K562 (cell line): Measurements from ENCODE around the gene CTSW. TPM values are rescaled to one million over a fixed set of nuclear protein-coding genes. Genes with fewer than 3 reads are reported as not detected.

Experiments used
- ADNP ChIP-seq: fragments of 200-800 bp; sonication (Bioruptor generic); IDR thresholded peaks from 2 replicates; pipeline ENCODE4 v1.6.1; 2016; ENCODE audit warnings: missing genetic modification characterization, missing compliant biosample characterization
- ARID3A ChIP-seq: IDR thresholded peaks from 2 replicates; pipeline ENCODE4 v1.6.1; 2012; ENCODE audit warnings: low read depth, low read length, improper control_type of control experiment, borderline replicate concordance
- BACH1 ChIP-seq: fragments of 200-800 bp; sonication (Bioruptor generic); IDR thresholded peaks from 2 replicates; pipeline ENCODE4 v1.6.1; 2016; ENCODE audit warnings: missing genetic modification characterization, missing compliant biosample characterization
- DACH1 ChIP-seq: fragments of 450-650 bp; IDR thresholded peaks from 2 replicates; pipeline ENCODE4 v1.6.1; 2018; ENCODE audit not compliant: partially characterized antibody
- ELF1 ChIP-seq: fragments of 200-800 bp; sonication (Bioruptor generic); IDR thresholded peaks from 2 replicates; pipeline ENCODE4 v1.6.1; 2016; ENCODE audit warnings: missing genetic modification characterization, missing compliant biosample characterization
- FOSL1 ChIP-seq: fragments of 200-800 bp; sonication (Bioruptor generic); conservative IDR thresholded peaks from 2 replicates; pipeline ENCODE4 v1.6.1; 2016; ENCODE audit warnings: missing genetic modification characterization, missing compliant biosample characterization
- HMG20B ChIP-seq: fragments of 250-450 bp; sonication (Bioruptor Pico); IDR thresholded peaks from 2 replicates; pipeline ENCODE4 v1.5.0; 2021; ENCODE audit warnings: mild to moderate bottlenecking
- MEF2D ChIP-seq: conservative IDR thresholded peaks from 2 replicates; pipeline ENCODE4 v1.6.1; 2016; ENCODE audit warnings: low read depth, missing genetic modification characterization, missing compliant biosample characterization
- PURB ChIP-seq: sonication (generic); formaldehyde crosslinking; IDR thresholded peaks from 2 replicates; pipeline ENCODE4 v1.9.0; 2021; ENCODE audit warnings: low read depth, mild to moderate bottlenecking, missing genetic modification reagents
- RFX5 ChIP-seq: IDR thresholded peaks from 2 replicates; pipeline ENCODE4 v1.6.1; 2011; ENCODE audit warnings: low read depth, mild to moderate bottlenecking, improper control_type of control experiment, low read length
- RNF219 ChIP-seq: fragments of 250-450 bp; sonication (Bioruptor Pico); IDR thresholded peaks from 2 replicates; pipeline ENCODE4 v1.5.0; 2022; ENCODE audit warnings: mild to moderate bottlenecking
- UBTF ChIP-seq, 2 experiments: IDR thresholded peaks; 2 replicates each; pipeline ENCODE4 v1.6.1; 2012; ENCODE audit warnings: improper control_type of control experiment in 2 of 2, low read depth in 2 of 2, low read length in 2 of 2, borderline replicate concordance in 1 of 2
- ZNF324 ChIP-seq: fragments of 250-450 bp; sonication (Bioruptor Pico); IDR thresholded peaks from 2 replicates; pipeline ENCODE4 v1.4.0; 2020; ENCODE audit warnings: mild to moderate bottlenecking
- ZNF512 ChIP-seq: IDR thresholded peaks from 2 replicates; pipeline ENCODE4 v1.6.1; 2016; ENCODE audit warnings: missing genetic modification characterization, missing compliant biosample characterization
- ZNF589 ChIP-seq: fragments of 200-800 bp; sonication (Bioruptor generic); IDR thresholded peaks from 2 replicates; pipeline ENCODE4 v1.6.1; 2016; ENCODE audit warnings: low read depth, missing genetic modification characterization, missing compliant biosample characterization
- ZSCAN32 ChIP-seq: fragments of 450-650 bp; formaldehyde crosslinking; IDR thresholded peaks from 2 replicates; pipeline ENCODE4 v1.4.0; 2020; ENCODE audit warnings: mild to moderate bottlenecking, moderate library complexity
- polyA plus RNA-seq, 8 experiments: library from polyadenylated mRNA; depleted of rRNA in 4 of 8; stranded (reverse) in 5 of 8; unstranded in 3 of 8; fragments of >200 nt; fragmentation: Nextera tagmentation in 2 of 8; fragmentation: Illumina TruSeq in 1 of 8; extraction: Ambion mirVana in 2 of 8; extraction: Trizol in 1 of 8; gene quantifications; 2 replicates each; pipeline versions ENCODE4 v1.2.1 to v1.2.3, GENCODE V29; 2011 to 2014; ENCODE audit warnings: inconsistent platforms in 1 of 8, missing spikeins in 1 of 8
- total RNA-seq, 7 experiments: library from RNA; depleted of rRNA in 6 of 7; stranded (reverse); fragments of >200 nt in 6 of 7; fragmentation: Illumina TruSeq in 2 of 7; extraction: Trizol in 2 of 7; gene quantifications; 2 replicates each; pipeline versions ENCODE4 v1.2.1 to v1.2.3, GENCODE V29; 2011 to 2021; ENCODE audit warnings: low replicate concordance in 1 of 7

Gene CTSW
- total and polyA plus RNA-seq, 9 of the 15 experiments (the other 6 are each of a cell fraction or from before 2014, with no cell fraction given), result 0.04 TPM; not detected in 8

- 0 out of 2 replicates have a peak, but pooled peaks have one; percentile 24 for TF ChIP-seq MEF2D
- no peak for TF ChIP-seq HMG20B (CRISPR knock-in tag)
- TF ChIP-seq ELF1, result peak; percentile 63
- no peak for TF ChIP-seq PURB
- no peak for TF ChIP-seq UBTF (IDR thresholded peaks at IDR 0.05; ENCODE audit: borderline replicate concordance in 1 of 2, low read depth in 2 of 2, low read length in 2 of 2)
- no peak for TF ChIP-seq ZSCAN32
- no peak for TF ChIP-seq ARID3A
- TF ChIP-seq RNF219, result no peak
- peak; percentile 86 for TF ChIP-seq BACH1
- no peak for TF ChIP-seq ZNF512
- no peak for TF ChIP-seq RFX5
- no peak for TF ChIP-seq ADNP
- no peak for TF ChIP-seq DACH1
- TF ChIP-seq ZNF589, result peak; percentile 70; the same call in 1 of the 2 replicates
- TF ChIP-seq FOSL1 (tag), result no peak
- no peak for TF ChIP-seq ZNF324
Observed at GRCh38 chr11:65899356-65900124, 19.9 kb downstream of the CTSW start (continued).
